Mesenchymal stem cell (in vitro differentiated cells and primary cell): ENCODE results near the gene CFAP73. TPM values are rescaled to one million over a fixed set of nuclear protein-coding genes. Genes with fewer than 3 reads are reported as not detected.

Experiments used
- DNase-seq: peaks from one replicate; pipeline ENCODE4 v3.0.0-alpha.2; 2013
- H2AFZ ChIP-seq: one replicate; pipeline ENCODE4 v1.6.1; 2013; ENCODE audit warnings: low read depth, mild to moderate bottlenecking, control low read depth, inconsistent platforms, low read length, moderate library complexity
- H2AK5ac ChIP-seq: 2 replicates; pipeline ENCODE4 v1.6.1; 2013; ENCODE audit warnings: low read length, moderate library complexity, mild to moderate bottlenecking, inconsistent platforms; ENCODE audit not compliant: severe bottlenecking
- H2BK120ac ChIP-seq: one replicate; pipeline ENCODE4 v1.6.1; 2013; ENCODE audit warnings: low read depth, mild to moderate bottlenecking, inconsistent platforms, low read length, moderate library complexity
- H2BK12ac ChIP-seq, 2 experiments: one replicate each; pipeline ENCODE4 v1.6.1; 2013; ENCODE audit warnings: inconsistent platforms in 2 of 2, low read length in 2 of 2, mild to moderate bottlenecking in 2 of 2, moderate library complexity in 2 of 2, control low read depth in 1 of 2
- H2BK15ac ChIP-seq: one replicate; pipeline ENCODE4 v1.6.1; 2013; ENCODE audit warnings: mild to moderate bottlenecking, low read depth, inconsistent platforms; ENCODE audit not compliant: poor library complexity, severe bottlenecking
- H2BK5ac ChIP-seq: 2 replicates; pipeline ENCODE4 v1.6.1; 2013; ENCODE audit warnings: low read depth, mild to moderate bottlenecking, low read length, control low read depth, inconsistent platforms; ENCODE audit not compliant: poor library complexity, severe bottlenecking
- H3K14ac ChIP-seq, 2 experiments: one replicate each; pipeline ENCODE4 v1.6.1; 2013; ENCODE audit warnings: inconsistent platforms in 2 of 2, low read length in 2 of 2, control low read depth in 1 of 2, mild to moderate bottlenecking in 1 of 2, moderate library complexity in 1 of 2
- H3K18ac ChIP-seq, 2 experiments: one replicate each; pipeline ENCODE4 v1.6.1; 2013; ENCODE audit warnings: inconsistent platforms in 2 of 2, low read length in 2 of 2, control low read depth in 1 of 2, low read depth in 1 of 2, mild to moderate bottlenecking in 1 of 2
- H3K23ac ChIP-seq, 2 experiments: one replicate each; pipeline ENCODE4 v1.6.1; 2013; ENCODE audit warnings: inconsistent platforms in 2 of 2, low read length in 2 of 2, mild to moderate bottlenecking in 2 of 2, moderate library complexity in 2 of 2, control low read depth in 1 of 2
- H3K27ac ChIP-seq: 2 replicates; pipeline ENCODE4 v1.5.1; 2013; ENCODE audit warnings: mild to moderate bottlenecking, moderate library complexity, low read length, control low read depth, inconsistent platforms; ENCODE audit not compliant: poor library complexity, severe bottlenecking
- H3K27me3 ChIP-seq, 2 experiments: 2 replicates each; pipeline versions ENCODE4 v1.6.1 to v1.7.0; 2013; ENCODE audit warnings: low read length in 2 of 2, mild to moderate bottlenecking in 2 of 2, moderate library complexity in 2 of 2, control low read depth in 1 of 2, inconsistent platforms in 1 of 2; ENCODE audit not compliant: control insufficient read depth in 1 of 2, insufficient read depth in 1 of 2
- H3K36me3 ChIP-seq, 2 experiments: 2 replicates each; pipeline versions ENCODE4 v1.6.1 to v1.7.0; 2013; ENCODE audit warnings: low read length in 2 of 2, control low read depth in 1 of 2, inconsistent platforms in 1 of 2, low read depth in 1 of 2, mild to moderate bottlenecking in 1 of 2; ENCODE audit not compliant: insufficient read depth in 2 of 2, control insufficient read depth in 1 of 2
- H3K4ac ChIP-seq, 2 experiments: one replicate each; pipeline ENCODE4 v1.6.1; 2013; ENCODE audit warnings: inconsistent platforms in 2 of 2, low read length in 2 of 2, mild to moderate bottlenecking in 2 of 2, moderate library complexity in 2 of 2, control low read depth in 1 of 2, low read depth in 1 of 2
- H3K4me1 ChIP-seq: 2 replicates; pipeline ENCODE4 v1.6.1; 2013; ENCODE audit warnings: low read depth, low read length, control low read depth; ENCODE audit not compliant: control insufficient read depth, insufficient read depth
- H3K4me2 ChIP-seq: 2 replicates; pipeline ENCODE4 v1.6.1; 2013; ENCODE audit warnings: low read length, mild to moderate bottlenecking, inconsistent platforms; ENCODE audit not compliant: poor library complexity, severe bottlenecking
- H3K4me3 ChIP-seq, 2 experiments: 2 replicates each; pipeline versions ENCODE4 v1.5.1 to v1.7.0; 2013; ENCODE audit warnings: low read length in 2 of 2, mild to moderate bottlenecking in 2 of 2, control low read depth in 1 of 2, low read depth in 1 of 2; ENCODE audit not compliant: insufficient read depth in 1 of 2
- H3K79me1 ChIP-seq: replicated peaks from 2 replicates; pipeline ENCODE4 v1.6.1; 2013; ENCODE audit warnings: mild to moderate bottlenecking, control low read depth, low read length, inconsistent platforms; ENCODE audit not compliant: poor library complexity, severe bottlenecking
- H3K9ac ChIP-seq: 2 replicates; pipeline ENCODE4 v1.7.0; 2013; ENCODE audit warnings: mild to moderate bottlenecking, low read length, moderate library complexity
- H3K9me3 ChIP-seq: 2 replicates; pipeline ENCODE4 v1.7.0; 2013; ENCODE audit warnings: mild to moderate bottlenecking, low read length; ENCODE audit not compliant: control insufficient read depth
- H4K8ac ChIP-seq: one replicate; pipeline ENCODE4 v1.6.1; 2013; ENCODE audit warnings: inconsistent platforms, mild to moderate bottlenecking, low read length, moderate library complexity
- H4K91ac ChIP-seq: one replicate; pipeline ENCODE4 v1.6.1; 2013; ENCODE audit warnings: mild to moderate bottlenecking, low read length, inconsistent platforms
- WGBS: methylation state at CpG from one replicate; pipeline ENCODE4 v1.1.7; 2013; ENCODE audit warnings: mixed read lengths; 5-methylcytosine and 5-hydroxymethylcytosine counted together
- polyA plus RNA-seq, 2 experiments: library from polyadenylated mRNA; stranded (reverse); fragments of 200-250 nt; gene quantifications; one replicate each; pipeline ENCODE4 v1.2.3, GENCODE V29; 2013

The CFAP73 gene
- polyA plus RNA-seq (2013, experiment 1 of 2): not detected
- 0.03 TPM for polyA plus RNA-seq (2013, experiment 2 of 2)

GRCh38 chr12:113149361-113150150, at the start of gene CFAP73:
TSS of gene CFAP73 (plus strand) at chr12:113149724. CDS start at chr12:113149858, 134 bp downstream.
- H3K9me3 ChIP-seq: peaks cover 3% of the 10 kb centered on the region
- peaks cover 28% of the 10 kb centered on the region for H3K4me1 ChIP-seq
- peak within 1 kb of the TSS; percentile 45 for H2AK5ac ChIP-seq
- no peak within 1 kb of the TSS for H2BK5ac ChIP-seq
- H2BK15ac ChIP-seq: peak within 1 kb of the TSS; percentile 57
- H3K27ac ChIP-seq: no peak within 1 kb of the TSS
- no peak within 1 kb of the TSS for H4K8ac ChIP-seq
- WGBS: 32% methylated on average over 20 of the region's 22 CpGs
- H4K91ac ChIP-seq: no peak within 1 kb of the TSS
- H3K9ac ChIP-seq: peak within 1 kb of the TSS; percentile 62
- no peak within 1 kb of the TSS for H2AFZ ChIP-seq
- H3K36me3 ChIP-seq: no peaks in the 10 kb centered on the region
- no peak within 1 kb of the TSS for H2BK120ac ChIP-seq
- no peak within 1 kb of the TSS for H3K4me3 ChIP-seq
- H3K4ac ChIP-seq: no peak within 1 kb of the TSS
- H3K14ac ChIP-seq: no peak within 1 kb of the TSS
- no peak within 1 kb of the TSS for H3K23ac ChIP-seq
- H3K79me1 ChIP-seq: no peaks in the 10 kb centered on the region
- DNase-seq: peak; percentile 90
- H3K18ac ChIP-seq: no peak within 1 kb of the TSS
- H2BK12ac ChIP-seq: no peak within 1 kb of the TSS
- no peak within 1 kb of the TSS for H3K4me2 ChIP-seq
- peaks cover 26 to 53% of the 10 kb centered on the region in 2 experiments for H3K27me3 ChIP-seq

- Histone ChIP-seq H3K23ac (no peak overlapping the region), H2BK15ac (no peak overlapping the region), H4K91ac (no peak overlapping the region), H3K4me3 (no peak overlapping the region), H3K4me1 (peaks cover 8% of the 10 kb centered on the region), H3K4ac (no peak overlapping the region), H3K79me1 (no peaks in the 10 kb centered on the region), H2AFZ (no peak overlapping the region), H3K36me3 (no peaks in the 10 kb centered on the region), H3K18ac (no peak overlapping the region), H3K9me3 (no peaks in the 10 kb centered on the region), H3K27ac (no peak overlapping the region), H2BK5ac (no peak overlapping the region), H3K4me2 (no peak overlapping the region), H3K27me3 (peaks cover 33 to 46% of the 10 kb centered on the region in 2 experiments), H2AK5ac (no peak overlapping the region), H3K14ac (no peak overlapping the region), H2BK12ac (no peak overlapping the region), H4K8ac (no peak overlapping the region), H2BK120ac (no peak overlapping the region), H3K9ac (no peak overlapping the region)
- 69% methylated on average over 11 of the region's 12 CpGs for WGBS
- no peak for DNase-seq
Measured at GRCh38 chr12:113099764-113100163, 49.8 kb upstream of the CFAP73 start.

- Histone ChIP-seq H3K4ac (no peak overlapping the region), H2AK5ac (no peak overlapping the region), H3K27me3 (peaks cover 44 to 55% of the 10 kb centered on the region in 2 experiments), H3K18ac (no peak overlapping the region), H4K8ac (no peak overlapping the region), H3K36me3 (no peaks in the 10 kb centered on the region), H3K27ac (no peak overlapping the region), H3K23ac (no peak overlapping the region), H2BK5ac (no peak overlapping the region), H4K91ac (no peak overlapping the region), H2BK120ac (no peak overlapping the region), H3K4me3 (no peak overlapping the region), H3K14ac (no peak overlapping the region), H3K4me1 (peaks cover 8% of the 10 kb centered on the region), H2BK15ac (no peak overlapping the region), H2BK12ac (no peak overlapping the region), H3K79me1 (no peaks in the 10 kb centered on the region), H3K4me2 (no peak overlapping the region), H3K9me3 (no peaks in the 10 kb centered on the region), H3K9ac (no peak overlapping the region), H2AFZ (no peak overlapping the region)
- no peak for DNase-seq
- WGBS: 86% methylated on average over 10 of the region's 10 CpGs
Measured at GRCh38 chr12:113101751-113102150, 47.8 kb upstream of the CFAP73 start.

GRCh38 chr12:113102811-113103210, 46.7 kb upstream of the CFAP73 start:
- no peak overlapping the region for H3K4me3 ChIP-seq
- H3K27ac ChIP-seq: no peak overlapping the region

More at GRCh38 chr12:113102811-113103210, 46.7 kb upstream of the CFAP73 start:
- H3K18ac ChIP-seq: no peak overlapping the region
- H3K9ac ChIP-seq: no peak overlapping the region
- H3K27me3 ChIP-seq: peaks cover 46 to 59% of the 10 kb centered on the region in 2 experiments
- no peak overlapping the region for H4K8ac ChIP-seq
- H2BK15ac ChIP-seq: no peak overlapping the region
- WGBS: 93% methylated on average over 4 of the region's 5 CpGs
- H3K9me3 ChIP-seq: no peaks in the 10 kb centered on the region
- no peak overlapping the region for H3K23ac ChIP-seq
- no peak overlapping the region for H3K14ac ChIP-seq
- H2BK12ac ChIP-seq: no peak overlapping the region
- H2AK5ac ChIP-seq: no peak overlapping the region
- H3K4me1 ChIP-seq: peaks cover 10% of the 10 kb centered on the region
- no peak overlapping the region for H2AFZ ChIP-seq
- no peaks in the 10 kb centered on the region for H3K36me3 ChIP-seq
- H2BK120ac ChIP-seq: no peak overlapping the region
- H3K4ac ChIP-seq: no peak overlapping the region
- no peak for DNase-seq
- H4K91ac ChIP-seq: no peak overlapping the region
- no peak overlapping the region for H2BK5ac ChIP-seq
- H3K79me1 ChIP-seq: no peaks in the 10 kb centered on the region
- H3K4me2 ChIP-seq: no peak overlapping the region
